K562 (cell line): ENCODE results near the gene TIPARP. TPM values are rescaled to one million over a fixed set of nuclear protein-coding genes. Genes with fewer than 3 reads are reported as not detected.

Source experiments
- GATAD2A ChIP-seq: fragments of 450-650 bp; IDR thresholded peaks from 2 replicates; pipeline ENCODE4 v1.6.1; 2017
- HNRNPUL1 ChIP-seq: fragments of 200-400 bp; formaldehyde crosslinking; IDR thresholded peaks from 2 replicates; pipeline ENCODE4 v1.6.1; 2017; ENCODE audit warnings: low read length
- MAFF ChIP-seq: IDR thresholded peaks from 2 replicates; pipeline ENCODE4 v1.6.1; 2012; ENCODE audit warnings: low read length, improper control_type of control experiment
- NRF1 ChIP-seq, 2 experiments: fragments of 450-650 bp; IDR thresholded peaks in 1 of 2; conservative IDR thresholded peaks in 1 of 2; 2 replicates each; pipeline ENCODE4 v1.6.1; 2014; ENCODE audit warnings: mild to moderate bottlenecking in 2 of 2
- PML ChIP-seq: IDR thresholded peaks from 2 replicates; pipeline ENCODE4 v1.6.1; 2012; ENCODE audit warnings: low read length, inconsistent platforms
- PRMT5 ChIP-seq: sonication (generic); formaldehyde crosslinking; IDR thresholded peaks from 2 replicates; pipeline ENCODE4 v1.5.0; 2020; ENCODE audit warnings: missing genetic modification reagents
- RBBP5 ChIP-seq: fragments of 200-600 bp; sonication (generic); IDR thresholded peaks from 2 replicates; pipeline ENCODE4 v1.6.1; 2012; ENCODE audit warnings: borderline replicate concordance, mild to moderate bottlenecking, low read length, control low read depth, inconsistent platforms; ENCODE audit not compliant: insufficient read depth, poor library complexity, severe bottlenecking
- RCOR1 ChIP-seq, 2 experiments: IDR thresholded peaks; 2 replicates each; pipeline ENCODE4 v1.6.1; 2012; ENCODE audit warnings: low read depth in 2 of 2, low read length in 2 of 2, borderline replicate concordance in 1 of 2, improper control_type of control experiment in 1 of 2
- U2AF2 ChIP-seq: fragments of 200-400 bp; formaldehyde crosslinking; optimal IDR thresholded peaks from 2 replicates; pipeline ENCODE3; 2017; ENCODE audit warnings: low read depth, mild to moderate bottlenecking, low read length
- ZNF717 ChIP-seq: fragments of 250-450 bp; sonication (Bioruptor Pico); IDR thresholded peaks from 2 replicates; pipeline ENCODE4 v1.5.0; 2021
- ZNF76 ChIP-seq: fragments of 250-450 bp; sonication (Bioruptor Pico); IDR thresholded peaks from 2 replicates; pipeline ENCODE4 v1.4.0; 2020; ENCODE audit warnings: mild to moderate bottlenecking, moderate library complexity, borderline replicate concordance
- polyA plus RNA-seq, 8 experiments: library from polyadenylated mRNA; depleted of rRNA in 4 of 8; stranded (reverse) in 5 of 8; unstranded in 3 of 8; fragments of >200 nt; fragmentation: Nextera tagmentation in 2 of 8; fragmentation: Illumina TruSeq in 1 of 8; extraction: Ambion mirVana in 2 of 8; extraction: Trizol in 1 of 8; gene quantifications; 2 replicates each; pipeline versions ENCODE4 v1.2.1 to v1.2.3, GENCODE V29; 2011 to 2014; ENCODE audit warnings: inconsistent platforms in 1 of 8, missing spikeins in 1 of 8
- total RNA-seq, 7 experiments: library from RNA; depleted of rRNA in 6 of 7; stranded (reverse); fragments of >200 nt in 6 of 7; fragmentation: Illumina TruSeq in 2 of 7; extraction: Trizol in 2 of 7; gene quantifications; 2 replicates each; pipeline versions ENCODE4 v1.2.1 to v1.2.3, GENCODE V29; 2011 to 2021; ENCODE audit warnings: low replicate concordance in 1 of 7
- TF ChIP-seq, protein P1 (sequence below), 2 experiments: fragments of 450-650 bp in 1 of 2; sonication (generic) in 1 of 2; formaldehyde crosslinking; conservative IDR thresholded peaks; 2 replicates each; pipeline versions ENCODE4 v1.4.0 to v1.8.1; 2020 to 2022; ENCODE audit warnings: mild to moderate bottlenecking in 1 of 2, missing genetic modification reagents in 1 of 2
- TF ChIP-seq, protein P2 (sequence below): sonication (generic); formaldehyde crosslinking; IDR thresholded peaks from 2 replicates; pipeline ENCODE4 v1.8.0; 2022; ENCODE audit warnings: mild to moderate bottlenecking, low read depth, missing genetic modification reagents
- TF ChIP-seq, protein P3 (sequence below): fragments of 250-450 bp; sonication (Bioruptor Pico); IDR thresholded peaks from 2 replicates; pipeline ENCODE4 v1.8.0; 2022; ENCODE audit warnings: moderate library complexity, mild to moderate bottlenecking, inconsistent platforms
- TF ChIP-seq, protein P4 (sequence below): sonication (generic); formaldehyde crosslinking; IDR thresholded peaks from 2 replicates; pipeline ENCODE4 v1.8.0; 2023; ENCODE audit warnings: mild to moderate bottlenecking, missing genetic modification reagents
- TF ChIP-seq, protein P5 (sequence below): fragments of 250-450 bp; sonication (Bioruptor Pico); IDR thresholded peaks from 2 replicates; pipeline ENCODE4 v1.4.0; 2020

The TIPARP gene
- total and polyA plus RNA-seq, 9 of the 15 experiments (the other 6 are each of a cell fraction or from before 2014, with no cell fraction given): 2.4 to 29.4 (median 15.1) TPM

DNA sequence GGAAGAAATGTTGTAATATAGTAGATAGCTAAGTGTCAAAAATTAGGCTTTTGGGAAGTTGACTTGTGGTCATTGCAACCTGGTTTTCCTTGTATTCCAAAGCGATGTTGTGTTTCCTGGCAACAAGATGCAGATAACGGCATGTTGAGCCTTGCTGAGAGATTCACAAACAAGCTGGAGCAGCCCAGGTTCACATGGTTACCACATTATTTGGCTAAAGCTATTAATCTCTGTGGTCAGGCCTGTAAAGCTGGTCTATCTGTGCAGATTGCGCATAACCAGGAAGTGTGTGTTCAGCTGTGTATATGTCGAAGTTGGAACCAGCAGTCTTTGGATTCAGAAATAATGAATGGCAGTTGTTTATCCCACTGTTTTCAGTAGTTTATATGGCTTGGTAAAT, 6.6 kb downstream of the TIPARP start (continued):
- TF ChIP-seq, protein P1, sequence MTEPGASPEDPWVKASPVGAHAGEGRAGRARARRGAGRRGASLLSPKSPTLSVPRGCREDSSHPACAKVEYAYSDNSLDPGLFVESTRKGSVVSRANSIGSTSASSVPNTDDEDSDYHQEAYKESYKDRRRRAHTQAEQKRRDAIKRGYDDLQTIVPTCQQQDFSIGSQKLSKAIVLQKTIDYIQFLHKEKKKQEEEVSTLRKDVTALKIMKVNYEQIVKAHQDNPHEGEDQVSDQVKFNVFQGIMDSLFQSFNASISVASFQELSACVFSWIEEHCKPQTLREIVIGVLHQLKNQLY (CRISPR knock-in tag; conservative IDR thresholded peaks at IDR 0.05): no peak
- TF ChIP-seq RBBP5 (no peak), PML (peak; percentile 38; the same call in 1 of the 2 replicates), PRMT5 (no peak), GATAD2A (no peak), HNRNPUL1 (no peak), RCOR1 (IDR thresholded peaks at IDR 0.05; ENCODE audit: borderline replicate concordance in 1 of 2, low read depth in 2 of 2, low read length in 2 of 2) (peak; percentile 61 to 93; a peak in 3 of 4 replicates), ZNF717 (CRISPR knock-in tag) (no peak), MAFF (no peak), ZNF76 (CRISPR knock-in tag) (no peak), NRF1 (conservative IDR thresholded peaks at IDR 0.05 in 1 of 2, IDR thresholded peaks at IDR 0.05 in 1 of 2) (no peak), U2AF2 (no peak)
- TF ChIP-seq, protein P2, sequence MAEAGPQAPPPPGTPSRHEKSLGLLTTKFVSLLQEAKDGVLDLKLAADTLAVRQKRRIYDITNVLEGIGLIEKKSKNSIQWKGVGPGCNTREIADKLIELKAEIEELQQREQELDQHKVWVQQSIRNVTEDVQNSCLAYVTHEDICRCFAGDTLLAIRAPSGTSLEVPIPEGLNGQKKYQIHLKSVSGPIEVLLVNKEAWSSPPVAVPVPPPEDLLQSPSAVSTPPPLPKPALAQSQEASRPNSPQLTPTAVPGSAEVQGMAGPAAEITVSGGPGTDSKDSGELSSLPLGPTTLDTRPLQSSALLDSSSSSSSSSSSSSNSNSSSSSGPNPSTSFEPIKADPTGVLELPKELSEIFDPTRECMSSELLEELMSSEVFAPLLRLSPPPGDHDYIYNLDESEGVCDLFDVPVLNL (CRISPR knock-in tag): no peak
- TF ChIP-seq, protein P3, sequence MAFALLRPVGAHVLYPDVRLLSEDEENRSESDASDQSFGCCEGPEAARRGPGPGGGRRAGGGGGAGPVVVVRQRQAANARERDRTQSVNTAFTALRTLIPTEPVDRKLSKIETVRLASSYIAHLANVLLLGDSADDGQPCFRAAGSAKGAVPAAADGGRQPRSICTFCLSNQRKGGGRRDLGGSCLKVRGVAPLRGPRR (CRISPR knock-in tag): no peak
- TF ChIP-seq, protein P4, sequence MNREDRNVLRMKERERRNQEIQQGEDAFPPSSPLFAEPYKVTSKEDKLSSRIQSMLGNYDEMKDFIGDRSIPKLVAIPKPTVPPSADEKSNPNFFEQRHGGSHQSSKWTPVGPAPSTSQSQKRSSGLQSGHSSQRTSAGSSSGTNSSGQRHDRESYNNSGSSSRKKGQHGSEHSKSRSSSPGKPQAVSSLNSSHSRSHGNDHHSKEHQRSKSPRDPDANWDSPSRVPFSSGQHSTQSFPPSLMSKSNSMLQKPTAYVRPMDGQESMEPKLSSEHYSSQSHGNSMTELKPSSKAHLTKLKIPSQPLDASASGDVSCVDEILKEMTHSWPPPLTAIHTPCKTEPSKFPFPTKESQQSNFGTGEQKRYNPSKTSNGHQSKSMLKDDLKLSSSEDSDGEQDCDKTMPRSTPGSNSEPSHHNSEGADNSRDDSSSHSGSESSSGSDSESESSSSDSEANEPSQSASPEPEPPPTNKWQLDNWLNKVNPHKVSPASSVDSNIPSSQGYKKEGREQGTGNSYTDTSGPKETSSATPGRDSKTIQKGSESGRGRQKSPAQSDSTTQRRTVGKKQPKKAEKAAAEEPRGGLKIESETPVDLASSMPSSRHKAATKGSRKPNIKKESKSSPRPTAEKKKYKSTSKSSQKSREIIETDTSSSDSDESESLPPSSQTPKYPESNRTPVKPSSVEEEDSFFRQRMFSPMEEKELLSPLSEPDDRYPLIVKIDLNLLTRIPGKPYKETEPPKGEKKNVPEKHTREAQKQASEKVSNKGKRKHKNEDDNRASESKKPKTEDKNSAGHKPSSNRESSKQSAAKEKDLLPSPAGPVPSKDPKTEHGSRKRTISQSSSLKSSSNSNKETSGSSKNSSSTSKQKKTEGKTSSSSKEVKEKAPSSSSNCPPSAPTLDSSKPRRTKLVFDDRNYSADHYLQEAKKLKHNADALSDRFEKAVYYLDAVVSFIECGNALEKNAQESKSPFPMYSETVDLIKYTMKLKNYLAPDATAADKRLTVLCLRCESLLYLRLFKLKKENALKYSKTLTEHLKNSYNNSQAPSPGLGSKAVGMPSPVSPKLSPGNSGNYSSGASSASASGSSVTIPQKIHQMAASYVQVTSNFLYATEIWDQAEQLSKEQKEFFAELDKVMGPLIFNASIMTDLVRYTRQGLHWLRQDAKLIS (CRISPR knock-in tag): no peak
- TF ChIP-seq, protein P5, sequence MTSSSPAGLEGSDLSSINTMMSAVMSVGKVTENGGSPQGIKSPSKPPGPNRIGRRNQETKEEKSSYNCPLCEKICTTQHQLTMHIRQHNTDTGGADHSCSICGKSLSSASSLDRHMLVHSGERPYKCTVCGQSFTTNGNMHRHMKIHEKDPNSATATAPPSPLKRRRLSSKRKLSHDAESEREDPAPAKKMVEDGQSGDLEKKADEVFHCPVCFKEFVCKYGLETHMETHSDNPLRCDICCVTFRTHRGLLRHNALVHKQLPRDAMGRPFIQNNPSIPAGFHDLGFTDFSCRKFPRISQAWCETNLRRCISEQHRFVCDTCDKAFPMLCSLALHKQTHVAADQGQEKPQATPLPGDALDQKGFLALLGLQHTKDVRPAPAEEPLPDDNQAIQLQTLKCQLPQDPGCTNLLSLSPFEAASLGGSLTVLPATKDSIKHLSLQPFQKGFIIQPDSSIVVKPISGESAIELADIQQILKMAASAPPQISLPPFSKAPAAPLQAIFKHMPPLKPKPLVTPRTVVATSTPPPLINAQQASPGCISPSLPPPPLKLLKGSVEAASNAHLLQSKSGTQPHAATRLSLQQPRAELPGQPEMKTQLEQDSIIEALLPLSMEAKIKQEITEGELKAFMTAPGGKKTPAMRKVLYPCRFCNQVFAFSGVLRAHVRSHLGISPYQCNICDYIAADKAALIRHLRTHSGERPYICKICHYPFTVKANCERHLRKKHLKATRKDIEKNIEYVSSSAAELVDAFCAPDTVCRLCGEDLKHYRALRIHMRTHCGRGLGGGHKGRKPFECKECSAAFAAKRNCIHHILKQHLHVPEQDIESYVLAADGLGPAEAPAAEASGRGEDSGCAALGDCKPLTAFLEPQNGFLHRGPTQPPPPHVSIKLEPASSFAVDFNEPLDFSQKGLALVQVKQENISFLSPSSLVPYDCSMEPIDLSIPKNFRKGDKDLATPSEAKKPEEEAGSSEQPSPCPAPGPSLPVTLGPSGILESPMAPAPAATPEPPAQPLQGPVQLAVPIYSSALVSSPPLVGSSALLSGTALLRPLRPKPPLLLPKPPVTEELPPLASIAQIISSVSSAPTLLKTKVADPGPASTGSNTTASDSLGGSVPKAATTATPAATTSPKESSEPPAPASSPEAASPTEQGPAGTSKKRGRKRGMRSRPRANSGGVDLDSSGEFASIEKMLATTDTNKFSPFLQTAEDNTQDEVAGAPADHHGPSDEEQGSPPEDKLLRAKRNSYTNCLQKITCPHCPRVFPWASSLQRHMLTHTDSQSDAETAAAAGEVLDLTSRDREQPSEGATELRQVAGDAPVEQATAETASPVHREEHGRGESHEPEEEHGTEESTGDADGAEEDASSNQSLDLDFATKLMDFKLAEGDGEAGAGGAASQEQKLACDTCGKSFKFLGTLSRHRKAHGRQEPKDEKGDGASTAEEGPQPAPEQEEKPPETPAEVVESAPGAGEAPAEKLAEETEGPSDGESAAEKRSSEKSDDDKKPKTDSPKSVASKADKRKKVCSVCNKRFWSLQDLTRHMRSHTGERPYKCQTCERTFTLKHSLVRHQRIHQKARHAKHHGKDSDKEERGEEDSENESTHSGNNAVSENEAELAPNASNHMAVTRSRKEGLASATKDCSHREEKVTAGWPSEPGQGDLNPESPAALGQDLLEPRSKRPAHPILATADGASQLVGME (CRISPR knock-in tag): 0 out of 2 replicates have a peak, but pooled peaks have one; percentile 31
